IPS-18a (cell line): Measurements from ENCODE around the gene SERPINB3.
"Not testable (repeated sequence)": the region's sequence is repeated elsewhere in the genome, so short reads cannot be mapped to it uniquely, and the experiment has no call there.

Experiments
- H3K27ac ChIP-seq: one replicate; pipeline ENCODE4 v1.5.1; 2013; ENCODE audit warnings: low read length
- H3K27me3 ChIP-seq: one replicate; pipeline ENCODE4 v1.6.1; 2013; ENCODE audit warnings: mild to moderate bottlenecking, low read length; ENCODE audit not compliant: control insufficient read depth, insufficient read depth
- H3K36me3 ChIP-seq: one replicate; pipeline ENCODE4 v1.6.1; 2013; ENCODE audit warnings: low read depth, low read length; ENCODE audit not compliant: control insufficient read depth
- H3K4me1 ChIP-seq: one replicate; pipeline ENCODE4 v1.6.1; 2013; ENCODE audit warnings: low read depth, low read length; ENCODE audit not compliant: control insufficient read depth
- H3K4me3 ChIP-seq: one replicate; pipeline ENCODE4 v1.5.1; 2013; ENCODE audit warnings: low read length
- H3K9ac ChIP-seq: one replicate; pipeline ENCODE4 v1.6.1; 2013; ENCODE audit warnings: mild to moderate bottlenecking, low read length, moderate library complexity
- H3K9me3 ChIP-seq: one replicate; pipeline ENCODE4 v1.6.1; 2013; ENCODE audit warnings: low read depth, low read length; ENCODE audit not compliant: control insufficient read depth

The SERPINB3 gene

DNA sequence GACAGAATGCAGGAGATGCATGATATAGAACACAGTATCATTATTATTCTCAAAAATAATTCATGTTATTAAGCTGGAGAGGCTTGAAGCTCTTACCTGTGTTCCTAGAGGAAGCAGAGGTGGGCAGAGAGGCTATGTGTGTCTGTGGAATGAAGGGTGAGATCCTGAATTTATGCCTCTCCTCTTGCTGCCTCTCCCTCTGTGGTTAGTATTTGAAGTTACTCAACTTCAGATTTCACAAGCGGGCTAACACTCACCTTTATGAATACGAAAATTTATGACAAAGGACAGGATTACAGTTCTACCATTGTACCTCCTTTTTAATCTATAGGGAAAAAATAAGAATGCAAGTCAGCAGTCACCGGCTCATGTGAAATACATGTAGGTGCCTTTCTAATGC is at the start of gene SERPINB3:
SERPINB3 (minus strand) TSS at position 144 of the 400 bp plus-strand sequence. CDS start 677 bp downstream, outside the sequence.
- H3K4me1 ChIP-seq, H3K9ac ChIP-seq, H3K27me3 ChIP-seq, H3K36me3 ChIP-seq, H3K27ac ChIP-seq, H3K9me3 ChIP-seq, H3K4me3 ChIP-seq: not testable (repeated sequence)

GRCh38 chr18:63708650-63709049 is 47.0 kb upstream of the SERPINB3 start:
- no peak overlapping the region for H3K27ac ChIP-seq
- no peaks in the 10 kb centered on the region for H3K36me3 ChIP-seq
- H3K9me3 ChIP-seq, result no peaks in the 10 kb centered on the region
- H3K4me1 ChIP-seq, result no peaks in the 10 kb centered on the region
- H3K9ac ChIP-seq, result no peak overlapping the region
- H3K27me3 ChIP-seq, result no peaks in the 10 kb centered on the region
- no peak overlapping the region for H3K4me3 ChIP-seq

GRCh38 chr18:63707816-63708215 is 46.1 kb upstream of the SERPINB3 start:
- Histone ChIP-seq H3K4me3 (no peak overlapping the region), H3K27ac (no peak overlapping the region), H3K36me3 (no peaks in the 10 kb centered on the region), H3K9me3 (no peaks in the 10 kb centered on the region), H3K9ac (no peak overlapping the region), H3K4me1 (no peaks in the 10 kb centered on the region), H3K27me3 (no peaks in the 10 kb centered on the region)

DNA sequence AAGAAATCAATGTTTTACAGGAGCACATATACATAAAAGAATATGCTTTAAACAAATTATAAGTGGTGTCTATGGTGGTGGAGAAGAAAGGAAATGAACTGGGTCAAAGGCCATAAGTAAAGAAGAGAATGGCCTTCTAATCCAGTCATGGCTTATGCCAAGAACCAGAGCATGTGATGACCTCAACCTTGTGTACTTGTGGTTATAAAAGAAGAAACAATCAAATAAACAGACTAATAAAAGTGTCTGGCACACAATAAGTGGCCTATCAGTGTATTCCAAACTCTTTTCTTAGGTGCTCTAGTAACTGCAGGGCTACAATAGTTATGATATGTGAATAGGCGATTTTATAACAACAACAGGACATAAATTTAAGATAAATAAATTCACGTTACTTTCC is 43.7 kb upstream of the SERPINB3 start:
- Histone ChIP-seq H3K27ac (no peak overlapping the region), H3K36me3 (no peaks in the 10 kb centered on the region), H3K9ac (no peak overlapping the region), H3K4me1 (no peaks in the 10 kb centered on the region), H3K27me3 (no peaks in the 10 kb centered on the region), H3K4me3 (no peak overlapping the region), H3K9me3 (no peaks in the 10 kb centered on the region)

- H3K9ac ChIP-seq, result no peak within 1 kb of the TSS
Observed at GRCh38 chr18:63702660-63703059, 41.0 kb upstream of the SERPINB3 start, which contains the start of gene SERPINB11. TSS of gene SERPINB11 (plus strand) at chr18:63702960. CDS start at chr18:63710194, 7,234 bp downstream.

GRCh38 chr18:63701952-63702351 is 40.3 kb upstream of the SERPINB3 start:
- Histone ChIP-seq H3K27me3 (no peaks in the 10 kb centered on the region), H3K4me3 (no peak overlapping the region), H3K36me3 (no peaks in the 10 kb centered on the region), H3K4me1 (no peaks in the 10 kb centered on the region), H3K9ac (no peak overlapping the region), H3K9me3 (no peaks in the 10 kb centered on the region), H3K27ac (no peak overlapping the region)

More at GRCh38 chr18:63702660-63703059, 41.0 kb upstream of the SERPINB3 start, which contains the start of gene SERPINB11:
- Histone ChIP-seq H3K36me3 (no peaks in the 10 kb centered on the region), H3K4me1 (no peaks in the 10 kb centered on the region), H3K27me3 (no peaks in the 10 kb centered on the region), H3K9me3 (no peaks in the 10 kb centered on the region), H3K27ac (no peak within 1 kb of the TSS), H3K4me3 (no peak within 1 kb of the TSS)

GRCh38 chr18:63700501-63700900 is 38.8 kb upstream of the SERPINB3 start:
- H3K27ac ChIP-seq, result no peak overlapping the region
- no peak overlapping the region for H3K9ac ChIP-seq
- H3K9me3 ChIP-seq, result no peaks in the 10 kb centered on the region
- H3K36me3 ChIP-seq, result no peaks in the 10 kb centered on the region
- H3K4me1 ChIP-seq, result no peaks in the 10 kb centered on the region
- no peaks in the 10 kb centered on the region for H3K27me3 ChIP-seq
- no peak overlapping the region for H3K4me3 ChIP-seq

DNA sequence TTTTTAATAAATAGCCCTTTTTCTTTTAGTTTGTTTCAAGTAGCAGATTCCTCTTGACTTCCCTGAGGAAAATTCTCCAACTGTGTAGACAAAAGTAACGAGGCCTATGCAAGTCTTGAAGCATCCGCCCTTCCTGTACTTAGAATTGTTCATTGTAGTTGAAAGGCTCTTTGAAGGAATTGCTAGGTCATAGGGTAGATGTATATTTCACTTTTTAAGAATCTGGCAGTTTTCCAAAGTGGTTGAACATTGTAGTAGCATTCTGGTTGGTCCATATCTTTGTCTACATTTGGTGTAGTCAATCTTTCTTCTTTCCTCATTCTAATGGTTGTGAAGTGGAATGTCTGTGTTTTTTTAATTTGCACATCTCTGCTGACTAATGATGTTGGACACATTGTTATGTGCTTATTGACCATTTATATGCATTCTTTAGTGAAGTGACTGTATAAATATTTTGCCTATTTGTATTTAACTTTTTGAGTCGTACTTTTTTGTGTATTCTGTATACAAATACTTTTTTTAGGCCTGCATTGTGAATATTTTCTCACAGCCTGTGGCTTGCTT is 35.5 kb upstream of the SERPINB3 start:
- Histone ChIP-seq H3K4me1 (no peaks in the 10 kb centered on the region), H3K4me3 (no peak overlapping the region), H3K36me3 (no peaks in the 10 kb centered on the region), H3K9me3 (no peaks in the 10 kb centered on the region), H3K9ac (no peak overlapping the region), H3K27ac (no peak overlapping the region), H3K27me3 (no peaks in the 10 kb centered on the region)

DNA sequence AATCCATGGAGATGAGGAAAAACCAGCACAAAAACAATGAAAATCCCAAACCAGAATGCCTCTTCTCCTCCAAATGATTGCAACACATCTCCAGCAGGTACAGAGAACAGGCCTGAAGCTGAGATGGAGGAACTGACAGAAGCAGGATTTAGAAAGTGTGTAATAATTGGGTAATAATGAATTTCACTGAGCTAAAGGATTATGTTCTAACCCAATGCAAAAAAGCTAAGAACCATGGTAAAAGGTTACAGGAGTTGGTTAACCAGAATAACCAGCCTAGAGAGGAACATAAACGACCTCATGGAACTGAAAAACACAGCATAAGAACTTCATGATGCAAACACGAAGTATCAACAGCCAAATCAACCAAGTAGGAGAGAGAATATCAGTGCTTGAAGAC is 27.4 kb upstream of the SERPINB3 start:
- peaks cover 2% of the 10 kb centered on the region for H3K4me1 ChIP-seq
- H3K4me3 ChIP-seq, result no peak overlapping the region
- no peak overlapping the region for H3K27ac ChIP-seq
- H3K9ac ChIP-seq, result no peak overlapping the region
- no peaks in the 10 kb centered on the region for H3K9me3 ChIP-seq
- H3K27me3 ChIP-seq, result no peaks in the 10 kb centered on the region
- no peaks in the 10 kb centered on the region for H3K36me3 ChIP-seq

DNA sequence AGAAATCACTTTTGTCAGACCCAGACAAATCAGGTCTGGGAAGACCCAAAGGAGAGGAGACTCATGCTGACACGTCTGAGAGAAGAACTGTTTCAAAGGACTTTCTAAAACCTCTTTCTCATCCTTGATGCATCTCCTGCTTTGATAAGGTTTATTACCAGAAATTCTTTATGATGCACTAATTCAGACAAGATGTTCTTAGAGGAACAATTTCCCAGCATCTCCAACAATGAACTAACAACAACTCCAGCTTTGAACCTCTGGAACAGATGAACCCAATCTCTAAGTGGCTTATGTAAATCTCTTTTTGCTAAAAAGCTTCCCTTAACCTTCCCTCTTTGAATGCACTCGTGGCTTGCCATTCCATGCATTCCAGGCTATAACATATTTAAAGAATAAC is 25.2 kb upstream of the SERPINB3 start:
- no peak overlapping the region for H3K4me3 ChIP-seq
- peaks cover 12% of the 10 kb centered on the region for H3K4me1 ChIP-seq
- no peaks in the 10 kb centered on the region for H3K9me3 ChIP-seq
- no peaks in the 10 kb centered on the region for H3K36me3 ChIP-seq
- H3K27me3 ChIP-seq, result no peaks in the 10 kb centered on the region
- H3K27ac ChIP-seq, result no peak overlapping the region
- H3K9ac ChIP-seq, result no peak overlapping the region

- H3K9me3 ChIP-seq, result no peaks in the 10 kb centered on the region
- H3K4me3 ChIP-seq, result no peak overlapping the region
- no peaks in the 10 kb centered on the region for H3K36me3 ChIP-seq
- no peak overlapping the region for H3K9ac ChIP-seq
- peaks cover 12% of the 10 kb centered on the region for H3K4me1 ChIP-seq
- no peak overlapping the region for H3K27ac ChIP-seq
- H3K27me3 ChIP-seq, result no peaks in the 10 kb centered on the region
Observed at GRCh38 chr18:63684718-63685117, 23.0 kb upstream of the SERPINB3 start.

GRCh38 chr18:63683890-63684289 is 22.2 kb upstream of the SERPINB3 start:
- Histone ChIP-seq H3K27me3 (no peaks in the 10 kb centered on the region), H3K9me3 (no peaks in the 10 kb centered on the region), H3K9ac (no peak overlapping the region), H3K4me1 (peaks cover 12% of the 10 kb centered on the region), H3K27ac (no peak overlapping the region), H3K4me3 (no peak overlapping the region), H3K36me3 (no peaks in the 10 kb centered on the region)
